IPS DF 4.7 (cell line): ENCODE data around the gene HOXA7.

Source experiments
- DNase-seq: peaks from one replicate; pipeline ENCODE4 v3.0.0-alpha.2; 2013; ENCODE audit warnings: low spot score; ENCODE audit errors: extremely low read depth

Gene HOXA7

GRCh38 chr7:27159266-27160144 is 3.0 kb upstream of the HOXA7 start:
- DNase-seq: no peak

- no peak for DNase-seq
Measured at GRCh38 chr7:27158436-27159265, 2.2 kb upstream of the HOXA7 start.

- no peak for DNase-seq
Measured at GRCh38 chr7:27157702-27158431, 1.4 kb upstream of the HOXA7 start.

- DNase-seq: no peak
Measured at GRCh38 chr7:27156916-27157701, 634 bp upstream of the HOXA7 start.

DNA sequence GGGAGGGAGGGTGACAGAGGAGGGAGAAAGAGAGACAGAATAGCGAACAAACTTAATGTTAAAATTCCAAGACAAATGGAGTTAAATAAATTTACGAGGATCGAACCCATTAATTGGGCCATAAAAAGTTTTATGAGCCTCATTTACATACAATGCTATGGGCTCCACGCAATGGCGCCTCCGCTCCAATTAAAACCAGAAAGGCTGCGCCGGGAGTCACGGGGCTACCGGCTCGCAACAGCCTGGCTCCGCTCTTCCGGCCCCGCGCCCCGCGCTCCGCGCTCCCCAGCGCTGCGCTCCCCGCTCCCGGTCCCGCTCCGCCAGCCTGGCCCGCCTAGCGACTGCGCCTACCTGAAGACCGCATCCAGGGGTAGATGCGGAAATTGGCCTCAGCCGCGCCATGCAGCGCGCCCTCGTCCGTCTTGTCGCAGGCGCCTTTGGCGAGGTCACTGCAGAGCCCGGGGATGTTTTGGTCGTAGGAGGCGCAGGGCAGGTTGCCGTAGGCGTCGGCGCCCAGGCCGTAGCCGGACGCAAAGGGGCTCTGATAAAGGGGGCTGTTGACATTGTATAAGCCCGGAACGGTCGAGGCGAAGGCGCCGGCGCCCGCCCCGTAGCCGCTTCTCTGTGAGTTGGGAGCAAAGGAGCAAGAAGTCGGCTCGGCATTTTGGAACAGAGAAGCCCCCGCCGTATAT is 513 bp downstream of the HOXA7 start:
- no peak for DNase-seq

- no peak for DNase-seq
Measured at GRCh38 chr7:27154901-27155815, 1.3 kb downstream of the HOXA7 start.

DNA sequence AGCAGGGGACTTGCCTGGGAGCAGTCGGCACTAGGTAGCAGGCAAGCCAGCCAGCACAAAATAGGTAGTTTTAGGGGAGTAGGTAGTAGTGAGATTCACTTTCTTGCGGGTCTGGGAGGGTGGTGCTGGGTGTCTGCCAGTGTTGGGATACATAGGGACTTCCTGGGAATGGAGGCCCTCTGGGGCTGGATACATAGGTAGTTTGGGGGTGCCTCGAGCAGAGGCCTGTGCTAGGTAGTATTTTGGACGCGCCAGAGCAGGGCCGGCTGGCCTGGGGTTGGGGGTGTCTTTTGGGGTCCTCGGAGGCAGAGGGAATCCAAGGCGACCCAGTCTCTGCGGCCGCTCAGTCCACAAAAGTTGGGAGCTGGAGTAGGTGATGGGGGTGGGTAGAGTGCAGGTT is 2.1 kb downstream of the HOXA7 start:
- no peak for DNase-seq

DNA sequence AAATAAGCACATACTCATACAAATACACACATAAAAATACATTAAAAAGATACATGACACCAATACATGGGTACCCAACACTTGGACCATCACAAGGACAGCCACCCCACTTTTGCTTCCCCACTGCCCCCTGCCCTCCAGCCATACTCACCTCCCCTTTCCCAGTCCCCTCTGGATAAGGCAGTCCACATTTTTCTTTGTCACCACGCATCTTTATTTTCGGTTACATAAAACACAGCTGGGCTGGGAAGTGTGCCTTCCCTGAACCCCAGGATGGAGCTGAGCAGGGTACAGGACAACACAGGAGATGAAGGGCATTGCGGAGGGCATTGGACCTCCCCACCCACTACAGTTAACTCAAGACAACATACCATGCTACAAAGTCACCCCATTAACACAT is 2.9 kb downstream of the HOXA7 start:
- DNase-seq: no peak

DNA sequence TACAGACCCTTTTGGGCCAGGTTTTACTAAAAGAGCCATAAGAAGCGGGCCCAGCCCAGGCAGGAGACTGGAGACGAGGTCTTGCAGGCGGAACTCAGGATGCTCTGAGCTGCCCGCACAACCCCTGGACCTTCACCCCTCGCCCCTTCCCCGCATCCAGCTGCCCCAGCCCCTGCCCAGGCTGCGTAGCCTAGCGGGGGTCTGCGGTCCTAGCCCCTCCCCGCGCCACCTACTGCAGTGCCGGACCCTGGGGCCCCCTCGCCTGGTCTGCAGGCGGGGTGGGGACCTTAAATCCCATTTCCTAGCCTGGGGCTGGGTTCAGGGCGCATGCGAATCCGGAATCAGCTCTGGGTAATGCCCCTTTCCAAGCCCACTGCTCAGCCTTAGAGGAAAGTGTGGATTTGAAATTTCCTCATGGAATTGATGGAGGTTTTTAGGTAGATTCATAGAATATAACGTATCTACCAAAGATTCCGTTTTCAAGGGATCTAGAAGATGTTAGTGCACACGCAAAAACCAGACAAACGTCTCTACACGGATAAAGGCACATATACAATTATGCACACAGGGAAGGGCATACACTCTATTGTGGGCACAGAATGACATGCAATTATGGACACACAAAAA is 3.5 kb downstream of the HOXA7 start:
- DNase-seq: no peak

- DNase-seq: no peak
Measured at GRCh38 chr7:27151931-27152815, 4.3 kb downstream of the HOXA7 start, which contains the start of gene HOXA3. Gene HOXA3 (minus strand): TSS chr7:27152583. CDS start chr7:27110640, 41,943 bp downstream.

- DNase-seq: no peak
Measured at GRCh38 chr7:27151341-27151930, 5.0 kb downstream of the HOXA7 start.

- no peak for DNase-seq
Measured at GRCh38 chr7:27150568-27151340, 5.7 kb downstream of the HOXA7 start.

GRCh38 chr7:27149842-27150567 is 6.5 kb downstream of the HOXA7 start:
- DNase-seq: no peak

- DNase-seq: no peak
Measured at GRCh38 chr7:27148756-27149641, 7.5 kb downstream of the HOXA7 start.
